K562 (cell line): ENCODE measurements around the gene ULK3. TPM values are rescaled to one million over a fixed set of nuclear protein-coding genes. Genes with fewer than 3 reads are reported as not detected.
A peak's percentile ranks its signal among the peaks of the same experiment; 100 is the strongest.

Experiments
- ILF3 ChIP-seq: fragments of 450-650 bp; IDR thresholded peaks from 2 replicates; pipeline ENCODE4 v1.6.1; 2018; ENCODE audit warnings: antibody characterized with exemption, mild to moderate bottlenecking, moderate library complexity, borderline replicate concordance
- KLF16 ChIP-seq: IDR thresholded peaks from 2 replicates; pipeline ENCODE4 v1.6.1; 2016; ENCODE audit warnings: antibody characterized with exemption
- MCM5 ChIP-seq: fragments of 450-650 bp; IDR thresholded peaks from 2 replicates; pipeline ENCODE4 v1.6.1; 2016; ENCODE audit warnings: low read depth
- NCOA1 ChIP-seq: fragments of 450-650 bp; IDR thresholded peaks from 2 replicates; pipeline ENCODE4 v1.6.1; 2016; ENCODE audit warnings: low read depth
- NFATC3 ChIP-seq: fragments of 450-650 bp; IDR thresholded peaks from 2 replicates; pipeline ENCODE4 v1.6.1; 2017; ENCODE audit warnings: mild to moderate bottlenecking
- NFIX ChIP-seq: fragments of 250-450 bp; sonication (Bioruptor Pico); IDR thresholded peaks from 2 replicates; pipeline ENCODE4 v1.4.0; 2020; ENCODE audit warnings: low read depth, mild to moderate bottlenecking, moderate library complexity
- NR1H2 ChIP-seq: sonication (generic); formaldehyde crosslinking; IDR thresholded peaks from 2 replicates; pipeline ENCODE4 v1.4.0; 2020; ENCODE audit warnings: mild to moderate bottlenecking, missing genetic modification reagents
- SETDB1 ChIP-seq: IDR thresholded peaks from one replicate; pipeline ENCODE4 v1.6.1; 2012; ENCODE audit warnings: low read length, control low read depth, inconsistent platforms
- ZNF175 ChIP-seq: fragments of 200-800 bp; sonication (Bioruptor generic); IDR thresholded peaks from 2 replicates; pipeline ENCODE4 v1.6.1; 2016; ENCODE audit warnings: low read depth, mild to moderate bottlenecking, missing genetic modification characterization, missing compliant biosample characterization
- ZNF445 ChIP-seq: fragments of 250-450 bp; sonication (Bioruptor Pico); IDR thresholded peaks from 2 replicates; pipeline ENCODE4 v1.4.0; 2020; ENCODE audit warnings: low read depth, mild to moderate bottlenecking, moderate library complexity
- ZNF551 ChIP-seq: fragments of 250-450 bp; sonication (Bioruptor Pico); IDR thresholded peaks from 2 replicates; pipeline ENCODE4 v1.5.0; 2021; ENCODE audit warnings: mild to moderate bottlenecking, moderate library complexity
- ZNF589 ChIP-seq: fragments of 200-800 bp; sonication (Bioruptor generic); IDR thresholded peaks from 2 replicates; pipeline ENCODE4 v1.6.1; 2016; ENCODE audit warnings: low read depth, missing genetic modification characterization, missing compliant biosample characterization
- polyA plus RNA-seq, 8 experiments: library from polyadenylated mRNA; depleted of rRNA in 4 of 8; stranded (reverse) in 5 of 8; unstranded in 3 of 8; fragments of >200 nt; fragmentation: Nextera tagmentation in 2 of 8; fragmentation: Illumina TruSeq in 1 of 8; extraction: Ambion mirVana in 2 of 8; extraction: Trizol in 1 of 8; gene quantifications; 2 replicates each; pipeline versions ENCODE4 v1.2.1 to v1.2.3, GENCODE V29; 2011 to 2014; ENCODE audit warnings: inconsistent platforms in 1 of 8, missing spikeins in 1 of 8
- total RNA-seq, 7 experiments: library from RNA; depleted of rRNA in 6 of 7; stranded (reverse); fragments of >200 nt in 6 of 7; fragmentation: Illumina TruSeq in 2 of 7; extraction: Trizol in 2 of 7; gene quantifications; 2 replicates each; pipeline versions ENCODE4 v1.2.1 to v1.2.3, GENCODE V29; 2011 to 2021; ENCODE audit warnings: low replicate concordance in 1 of 7
- TF ChIP-seq, protein P1 (sequence below), 3 experiments: fragments of 200-800 bp in 1 of 3; fragments of 250-450 bp in 1 of 3; fragments of 450-650 bp in 1 of 3; sonication (Bioruptor Pico) in 1 of 3; sonication (Bioruptor generic) in 1 of 3; formaldehyde crosslinking in 1 of 3; IDR thresholded peaks; 2 replicates each; pipeline versions ENCODE4 v1.6.1 to v1.8.0; 2016 to 2022; ENCODE audit warnings: mild to moderate bottlenecking in 2 of 3, missing genetic modification characterization in 2 of 3, missing compliant biosample characterization in 1 of 3, moderate library complexity in 1 of 3
- TF ChIP-seq, protein P2 (sequence below), 2 experiments: IDR thresholded peaks in 1 of 2; conservative IDR thresholded peaks in 1 of 2; 2 replicates each; pipeline ENCODE4 v1.6.1; 2016; ENCODE audit warnings: low read depth in 2 of 2, mild to moderate bottlenecking in 1 of 2, missing compliant biosample characterization in 1 of 2, missing genetic modification characterization in 1 of 2, moderate library complexity in 1 of 2
- TF ChIP-seq, protein P3 (sequence below): sonication (generic); IDR thresholded peaks from 2 replicates; pipeline ENCODE4 v1.6.1; 2016
- TF ChIP-seq, protein P4 (sequence below): fragments of 250-450 bp; sonication (Bioruptor Pico); IDR thresholded peaks from 2 replicates; pipeline ENCODE4 v1.6.1; 2021; ENCODE audit warnings: mild to moderate bottlenecking

Gene ULK3
- total and polyA plus RNA-seq, 9 of the 15 experiments (the other 6 are each of a cell fraction or from before 2014, with no cell fraction given), result 0.68 to 68.0 (median 34.9) TPM

DNA sequence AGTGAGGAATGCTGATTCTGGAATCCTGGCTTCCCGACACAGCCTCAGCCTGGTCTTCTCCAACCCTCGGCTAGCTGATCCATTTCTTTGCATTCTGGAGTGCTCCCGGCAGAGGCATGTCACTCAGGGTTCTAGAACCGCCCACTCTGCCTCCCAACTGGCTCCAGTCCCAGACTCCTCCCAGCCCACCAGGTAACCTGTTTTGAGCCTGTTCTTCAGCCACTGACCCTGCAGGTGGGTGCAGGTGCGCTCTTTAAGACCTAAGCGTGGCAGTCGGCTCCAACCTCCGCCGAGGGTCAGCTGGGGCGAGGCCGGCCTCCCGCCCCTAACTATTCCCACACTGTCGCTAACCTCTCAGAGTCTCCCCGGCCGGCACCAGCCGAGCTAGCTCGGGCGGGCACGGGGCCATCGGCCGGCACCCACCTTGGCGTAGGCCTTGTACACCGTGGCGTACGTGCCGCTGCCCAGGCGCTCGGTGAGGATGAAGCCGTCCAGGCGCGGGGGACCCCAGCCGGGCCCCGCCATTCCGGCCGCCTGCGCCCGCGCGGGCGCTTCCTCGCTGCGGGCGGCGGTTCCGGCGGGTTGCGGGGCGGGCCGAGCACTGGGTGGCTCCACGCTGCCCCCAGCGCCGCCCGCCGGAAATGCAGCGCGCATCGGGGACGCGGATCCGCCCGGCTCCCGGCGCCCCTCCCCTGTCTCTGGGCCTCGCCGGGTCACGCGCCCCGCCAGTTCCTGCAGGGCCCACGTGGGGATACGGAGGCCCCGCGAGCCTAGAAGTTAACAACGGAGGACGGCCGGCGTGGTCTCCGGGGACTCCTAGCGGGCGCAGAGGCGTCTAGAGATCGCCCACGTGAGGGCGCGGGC lies at the start of gene ULK3 (continued):
- TF ChIP-seq SETDB1 (no peak), ILF3 (0 out of 2 replicates have a peak, but pooled peaks have one; percentile 80), MCM5 (no peak), NR1H2 (no peak), NCOA1 (no peak), NFIX (no peak), ZNF175 (peak; percentile 69; the same call in 1 of the 2 replicates), ZNF551 (CRISPR knock-in tag) (no peak), NFATC3 (no peak), ZNF445 (CRISPR knock-in tag) (no peak), ZNF589 (CRISPR knock-in tag) (0 out of 2 replicates have a peak, but pooled peaks have one; percentile 51), KLF16 (peak; percentile 24; the same call in 1 of the 2 replicates)
- TF ChIP-seq, protein P1, sequence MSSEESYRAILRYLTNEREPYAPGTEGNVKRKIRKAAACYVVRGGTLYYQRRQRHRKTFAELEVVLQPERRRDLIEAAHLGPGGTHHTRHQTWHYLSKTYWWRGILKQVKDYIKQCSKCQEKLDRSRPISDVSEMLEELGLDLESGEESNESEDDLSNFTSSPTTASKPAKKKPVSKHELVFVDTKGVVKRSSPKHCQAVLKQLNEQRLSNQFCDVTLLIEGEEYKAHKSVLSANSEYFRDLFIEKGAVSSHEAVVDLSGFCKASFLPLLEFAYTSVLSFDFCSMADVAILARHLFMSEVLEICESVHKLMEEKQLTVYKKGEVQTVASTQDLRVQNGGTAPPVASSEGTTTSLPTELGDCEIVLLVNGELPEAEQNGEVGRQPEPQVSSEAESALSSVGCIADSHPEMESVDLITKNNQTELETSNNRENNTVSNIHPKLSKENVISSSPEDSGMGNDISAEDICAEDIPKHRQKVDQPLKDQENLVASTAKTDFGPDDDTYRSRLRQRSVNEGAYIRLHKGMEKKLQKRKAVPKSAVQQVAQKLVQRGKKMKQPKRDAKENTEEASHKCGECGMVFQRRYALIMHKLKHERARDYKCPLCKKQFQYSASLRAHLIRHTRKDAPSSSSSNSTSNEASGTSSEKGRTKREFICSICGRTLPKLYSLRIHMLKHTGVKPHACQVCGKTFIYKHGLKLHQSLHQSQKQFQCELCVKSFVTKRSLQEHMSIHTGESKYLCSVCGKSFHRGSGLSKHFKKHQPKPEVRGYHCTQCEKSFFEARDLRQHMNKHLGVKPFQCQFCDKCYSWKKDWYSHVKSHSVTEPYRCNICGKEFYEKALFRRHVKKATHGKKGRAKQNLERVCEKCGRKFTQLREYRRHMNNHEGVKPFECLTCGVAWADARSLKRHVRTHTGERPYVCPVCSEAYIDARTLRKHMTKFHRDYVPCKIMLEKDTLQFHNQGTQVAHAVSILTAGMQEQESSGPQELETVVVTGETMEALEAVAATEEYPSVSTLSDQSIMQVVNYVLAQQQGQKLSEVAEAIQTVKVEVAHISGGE (CRISPR knock-in tag; IDR thresholded peaks at IDR 0.05), result peak in 2 of 3 experiments; percentile 10 to 36; a peak in 2 of 6 replicates
- TF ChIP-seq, protein P2, sequence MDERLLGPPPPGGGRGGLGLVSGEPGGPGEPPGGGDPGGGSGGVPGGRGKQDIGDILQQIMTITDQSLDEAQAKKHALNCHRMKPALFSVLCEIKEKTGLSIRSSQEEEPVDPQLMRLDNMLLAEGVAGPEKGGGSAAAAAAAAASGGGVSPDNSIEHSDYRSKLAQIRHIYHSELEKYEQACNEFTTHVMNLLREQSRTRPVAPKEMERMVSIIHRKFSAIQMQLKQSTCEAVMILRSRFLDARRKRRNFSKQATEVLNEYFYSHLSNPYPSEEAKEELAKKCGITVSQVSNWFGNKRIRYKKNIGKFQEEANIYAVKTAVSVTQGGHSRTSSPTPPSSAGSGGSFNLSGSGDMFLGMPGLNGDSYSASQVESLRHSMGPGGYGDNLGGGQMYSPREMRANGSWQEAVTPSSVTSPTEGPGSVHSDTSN (CRISPR knock-in tag; IDR thresholded peaks at IDR 0.05; ENCODE audit: low read depth), result peak; percentile 86
- TF ChIP-seq, protein P2 (tag; conservative IDR thresholded peaks at IDR 0.05; ENCODE audit: low read depth), result peak; percentile 93
- TF ChIP-seq, protein P3, sequence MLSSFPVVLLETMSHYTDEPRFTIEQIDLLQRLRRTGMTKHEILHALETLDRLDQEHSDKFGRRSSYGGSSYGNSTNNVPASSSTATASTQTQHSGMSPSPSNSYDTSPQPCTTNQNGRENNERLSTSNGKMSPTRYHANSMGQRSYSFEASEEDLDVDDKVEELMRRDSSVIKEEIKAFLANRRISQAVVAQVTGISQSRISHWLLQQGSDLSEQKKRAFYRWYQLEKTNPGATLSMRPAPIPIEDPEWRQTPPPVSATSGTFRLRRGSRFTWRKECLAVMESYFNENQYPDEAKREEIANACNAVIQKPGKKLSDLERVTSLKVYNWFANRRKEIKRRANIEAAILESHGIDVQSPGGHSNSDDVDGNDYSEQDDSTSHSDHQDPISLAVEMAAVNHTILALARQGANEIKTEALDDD, result no peak; the same call in 1 of the 2 replicates
- TF ChIP-seq, protein P4, sequence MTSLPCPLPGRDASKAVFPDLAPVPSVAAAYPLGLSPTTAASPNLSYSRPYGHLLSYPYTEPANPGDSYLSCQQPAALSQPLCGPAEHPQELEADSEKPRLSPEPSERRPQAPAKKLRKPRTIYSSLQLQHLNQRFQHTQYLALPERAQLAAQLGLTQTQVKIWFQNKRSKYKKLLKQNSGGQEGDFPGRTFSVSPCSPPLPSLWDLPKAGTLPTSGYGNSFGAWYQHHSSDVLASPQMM (CRISPR knock-in tag), result no peak
